Measurements from ENCODE around the gene RFTN1.

RFTN1 gene

DNA sequence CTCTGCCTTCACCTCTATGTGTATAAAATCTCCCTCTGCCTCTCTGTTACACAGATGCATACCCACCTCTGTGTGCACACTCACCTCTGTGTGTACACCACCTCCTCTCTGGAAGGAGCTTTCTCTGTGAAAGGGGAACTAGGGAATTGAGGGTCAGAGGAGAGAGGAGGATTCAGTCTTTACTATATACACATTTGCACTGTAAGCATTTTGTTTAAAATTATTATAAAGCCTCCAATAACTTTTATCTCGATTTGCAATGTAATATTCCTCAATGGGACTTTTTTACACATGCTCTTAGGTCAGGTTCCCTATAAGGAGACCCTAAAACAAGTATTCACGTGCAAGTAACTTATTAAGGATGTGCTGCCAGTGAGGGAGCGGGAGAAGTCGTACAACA, 166.0 kb downstream of the RFTN1 start:
- DNase-seq = no peak

DNA sequence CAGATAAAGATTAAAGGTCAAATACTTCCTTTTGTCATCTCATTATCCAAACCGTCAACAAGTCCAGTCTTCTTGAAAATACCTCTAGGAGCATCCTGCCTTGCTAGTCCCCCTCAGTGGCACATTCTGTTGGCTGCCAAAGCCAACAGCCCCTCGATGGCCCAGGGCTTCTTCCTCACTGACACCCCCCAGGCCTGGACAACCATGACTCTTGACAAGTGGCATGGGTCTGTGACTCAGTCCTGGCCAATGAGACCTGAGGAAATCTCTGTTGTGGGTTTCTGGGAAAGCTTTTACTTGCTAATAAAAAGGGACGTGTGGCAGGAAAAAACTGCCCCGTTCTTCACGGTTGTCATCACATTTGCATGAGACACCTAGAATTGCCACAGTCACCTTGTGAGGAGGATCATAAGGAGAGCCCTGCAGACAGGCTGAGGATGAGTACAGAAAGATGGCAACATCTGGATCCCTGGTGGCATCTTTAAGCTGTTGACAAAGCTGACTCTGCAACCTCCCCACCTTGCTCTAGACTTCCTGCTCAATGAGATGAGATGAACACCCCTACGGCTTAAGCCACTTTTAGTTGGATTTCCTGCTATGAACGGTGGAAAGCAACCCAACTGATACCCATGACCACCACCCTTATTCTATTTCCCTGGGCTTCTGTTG, 167.0 kb downstream of the RFTN1 start:
- no peak for DNase-seq

DNA sequence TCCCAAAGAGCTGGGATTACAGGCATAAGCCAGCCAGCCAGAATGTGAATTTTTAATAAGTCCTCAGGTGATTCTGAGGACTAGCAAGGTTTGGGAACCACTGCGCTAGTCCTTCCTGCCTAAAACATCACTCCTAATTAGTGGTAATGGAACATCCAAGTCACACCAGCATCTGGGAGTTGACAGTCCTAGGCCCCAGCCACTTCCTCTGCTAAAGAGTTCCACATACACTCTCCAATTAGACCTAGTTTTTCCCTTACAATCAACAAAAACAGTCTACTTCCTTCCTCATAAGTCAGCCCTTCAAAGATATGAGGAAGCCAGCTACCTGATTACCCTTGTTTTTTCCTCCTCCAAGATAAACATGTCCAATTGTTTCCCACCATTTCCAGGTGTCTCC, 170.4 kb downstream of the RFTN1 start:
- DNase-seq = no peak

DNA sequence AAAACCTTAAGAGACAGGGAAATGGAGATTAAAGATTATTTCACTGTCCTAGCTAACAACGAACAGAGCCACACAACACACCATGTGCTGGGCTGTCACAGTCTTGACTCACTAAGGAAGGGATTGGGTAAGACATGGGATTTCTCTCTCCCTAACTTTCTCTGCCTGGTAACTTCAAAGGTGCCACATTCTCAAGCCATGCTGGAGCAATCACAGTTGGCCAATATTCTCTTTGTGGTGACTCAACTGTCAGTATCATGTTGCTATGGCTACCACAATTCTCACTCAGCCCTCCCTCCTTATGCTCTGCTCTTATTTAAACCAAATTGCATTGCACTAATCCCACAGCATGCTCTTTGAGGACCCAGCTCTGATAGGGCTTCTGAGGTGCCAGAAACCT, 174.5 kb downstream of the RFTN1 start:
- DNase-seq = no peak

- DNase-seq = peak; percentile 34 to 43
These were observed 175.5 kb downstream of the RFTN1 start for GRCh38 chr3:16337856-16338540.

- no peak for DNase-seq
These were observed 176.7 kb downstream of the RFTN1 start for GRCh38 chr3:16336825-16337224.

- DNase-seq = no peak
These were observed 177.5 kb downstream of the RFTN1 start for GRCh38 chr3:16335772-16336645.

DNA sequence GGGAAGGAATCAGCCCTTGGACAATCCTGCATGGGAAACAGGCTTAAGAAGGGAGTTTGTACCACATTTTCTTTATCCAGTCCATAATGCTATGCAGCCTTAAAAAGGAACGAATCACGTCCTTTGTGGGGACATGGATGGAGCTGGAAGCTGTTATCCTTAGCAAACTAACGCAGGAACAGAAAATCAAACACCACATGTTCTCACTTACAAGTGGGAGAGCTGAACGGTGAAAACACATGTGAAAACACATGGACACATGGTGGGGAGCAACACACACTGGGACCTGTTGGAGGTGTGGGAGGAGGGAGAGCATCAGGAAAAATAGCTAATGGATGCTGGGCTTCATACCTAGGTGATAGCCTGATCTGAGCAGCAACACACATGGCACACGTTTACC, 178.2 kb downstream of the RFTN1 start:
- DNase-seq = no peak

- no peak for DNase-seq
These were observed 178.6 kb downstream of the RFTN1 start for GRCh38 chr3:16334909-16335308.

DNA sequence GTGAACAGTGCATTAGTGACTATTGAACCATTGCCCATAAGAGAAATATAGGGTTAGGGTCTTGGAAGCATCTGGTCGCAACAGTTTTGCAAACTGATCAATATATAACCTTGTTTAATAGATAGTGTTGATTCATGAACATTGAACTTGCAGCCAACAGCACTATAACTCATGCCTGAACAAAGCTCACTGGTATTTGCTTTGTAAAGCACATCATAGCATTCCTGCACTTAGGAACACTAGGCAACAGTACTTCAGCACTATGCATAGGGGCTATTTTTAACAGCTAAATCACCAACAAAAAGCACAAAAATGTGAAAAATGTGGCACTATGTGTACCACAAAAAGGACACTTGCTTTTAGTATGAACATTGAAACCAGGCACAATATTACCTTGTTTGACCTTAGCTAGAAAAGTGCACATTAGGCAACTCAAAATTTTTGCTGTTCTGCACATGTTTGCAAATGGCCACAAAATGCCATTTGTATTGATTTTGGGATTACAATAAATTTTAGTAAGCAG, 180.5 kb downstream of the RFTN1 start:
- no peak for DNase-seq

DNA sequence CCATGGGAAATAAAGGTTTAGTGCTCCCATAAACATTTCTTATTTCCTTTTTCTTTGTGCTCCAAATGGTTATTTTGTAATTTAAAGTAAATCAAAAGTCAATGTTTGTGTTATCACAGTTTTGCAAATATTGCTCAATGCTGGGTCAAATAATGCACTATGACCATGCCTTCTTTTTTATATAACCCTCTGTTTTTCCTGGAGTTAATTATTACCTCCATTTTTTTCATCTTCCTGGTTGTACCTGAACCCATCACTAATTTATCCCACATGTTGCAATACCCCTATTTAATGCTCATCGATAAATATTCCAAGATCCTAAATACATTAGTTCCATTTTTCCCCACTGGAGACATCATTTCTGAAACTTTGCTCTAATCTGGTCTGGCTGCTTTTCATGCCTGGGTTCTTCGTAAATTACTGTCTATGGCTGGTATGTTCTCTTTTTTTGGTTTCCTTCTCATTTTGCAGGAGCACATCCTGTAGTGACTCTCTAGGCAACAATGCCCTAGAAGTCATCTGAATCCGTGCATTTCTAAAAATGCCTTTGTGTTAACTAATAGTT, 182.1 kb downstream of the RFTN1 start:
- no peak for DNase-seq

DNA sequence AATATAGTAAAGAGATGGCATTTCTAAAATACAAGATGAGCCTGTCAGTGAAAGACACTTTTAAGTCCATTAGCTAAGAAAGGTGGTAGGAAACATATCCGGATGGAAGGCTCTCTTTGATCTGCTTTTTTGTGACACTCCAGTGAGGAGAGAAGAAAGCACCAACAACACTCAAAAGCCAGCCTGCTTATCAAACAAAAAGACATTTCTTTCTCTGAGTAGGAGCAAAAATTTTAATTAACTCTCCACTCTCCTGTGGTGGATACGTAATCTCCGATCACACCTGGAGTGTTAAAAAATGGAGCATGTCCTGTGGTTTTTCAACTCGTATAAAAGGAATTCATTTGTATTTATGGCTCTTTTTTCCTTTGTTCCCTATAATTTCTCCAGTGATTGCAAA, 183.1 kb downstream of the RFTN1 start:
- DNase-seq = no peak

DNA sequence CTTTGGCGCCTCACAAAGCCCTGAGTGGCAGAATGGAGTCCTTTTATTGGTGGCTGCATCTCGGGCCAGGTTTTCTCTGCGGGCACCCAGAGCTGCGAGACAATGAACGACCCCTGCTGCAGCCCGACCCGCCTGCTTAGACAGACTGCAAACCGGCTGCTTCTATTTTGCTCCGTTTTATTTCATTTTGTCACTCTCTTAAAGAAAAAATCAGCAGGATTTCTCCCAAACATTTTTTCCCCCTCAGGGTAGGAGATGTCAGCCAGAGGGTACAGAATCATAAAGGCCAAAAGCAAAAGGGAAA, 183.7 kb downstream of the RFTN1 start:
- no peak for DNase-seq

- no peak for DNase-seq
These were observed 184.3 kb downstream of the RFTN1 start for GRCh38 chr3:16329036-16329825.

DNA sequence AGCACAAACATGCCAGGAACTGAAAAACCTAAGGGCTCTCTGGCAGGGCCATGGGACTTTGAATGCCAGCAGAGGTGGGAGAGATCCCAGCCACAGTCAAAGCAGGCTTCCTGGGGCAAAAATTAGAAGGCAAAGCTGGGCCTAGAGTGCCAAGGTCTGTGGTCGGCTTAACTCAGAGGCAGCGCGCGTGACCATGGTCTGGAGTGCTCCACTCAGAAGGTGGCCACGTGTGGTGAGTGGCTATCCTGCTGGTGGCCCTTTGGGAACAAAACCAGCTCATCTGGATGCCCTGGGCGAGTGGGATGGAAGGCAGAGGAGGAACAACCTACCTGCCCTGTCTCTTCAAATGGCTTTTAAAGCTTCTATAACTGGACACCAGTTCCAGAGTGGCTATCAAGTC, 185.4 kb downstream of the RFTN1 start:
- no peak for DNase-seq

DNA sequence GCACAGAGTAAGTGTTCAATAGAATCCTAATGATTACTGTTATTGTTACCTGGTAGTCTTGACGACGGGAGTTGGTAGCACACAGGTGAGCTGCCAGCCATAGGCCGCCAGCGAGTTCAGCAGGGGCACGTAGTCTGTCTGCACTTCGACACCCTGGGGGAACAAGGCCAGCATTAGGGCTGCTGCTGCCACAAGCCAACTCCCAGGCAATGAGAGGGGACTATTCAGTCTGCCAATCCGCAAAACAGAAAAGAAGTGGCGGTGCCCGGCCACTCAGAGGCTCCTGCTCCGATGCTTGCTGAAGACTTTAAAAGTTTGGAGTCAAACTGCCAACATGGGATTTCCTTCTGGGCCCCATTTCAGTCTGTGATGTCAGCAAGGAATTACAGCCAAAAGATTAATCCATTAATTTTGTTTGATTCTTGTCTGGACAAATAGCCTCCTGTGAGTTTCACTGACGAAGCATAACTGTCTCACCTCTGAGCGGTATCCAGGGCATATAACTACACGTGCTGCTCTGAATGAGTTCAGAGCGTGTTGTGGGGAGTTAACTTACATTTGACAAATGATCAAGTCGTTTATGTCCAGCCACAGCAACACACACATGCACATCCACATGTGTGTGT, 186.7 kb downstream of the RFTN1 start:
- no peak for DNase-seq

DNA sequence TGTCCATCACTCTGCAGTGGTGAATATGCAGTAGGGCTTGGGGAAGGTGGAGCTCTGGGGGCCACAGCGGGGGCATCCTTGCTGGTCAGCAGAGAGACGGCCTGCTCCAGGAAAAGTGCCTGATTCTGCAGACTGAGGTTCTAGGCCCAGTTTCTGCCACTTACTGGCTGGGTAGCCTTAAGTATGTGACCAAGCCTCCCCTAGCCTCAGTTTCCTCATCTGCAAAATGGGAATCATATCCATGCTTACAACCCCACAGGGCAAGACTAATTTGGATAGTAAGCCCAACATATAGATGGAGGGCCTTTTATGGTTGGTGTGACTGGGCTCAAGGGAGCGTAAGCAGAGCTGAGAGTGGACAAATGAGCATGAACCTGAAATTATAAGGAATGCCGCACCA, 187.6 kb downstream of the RFTN1 start:
- no peak for DNase-seq

DNA sequence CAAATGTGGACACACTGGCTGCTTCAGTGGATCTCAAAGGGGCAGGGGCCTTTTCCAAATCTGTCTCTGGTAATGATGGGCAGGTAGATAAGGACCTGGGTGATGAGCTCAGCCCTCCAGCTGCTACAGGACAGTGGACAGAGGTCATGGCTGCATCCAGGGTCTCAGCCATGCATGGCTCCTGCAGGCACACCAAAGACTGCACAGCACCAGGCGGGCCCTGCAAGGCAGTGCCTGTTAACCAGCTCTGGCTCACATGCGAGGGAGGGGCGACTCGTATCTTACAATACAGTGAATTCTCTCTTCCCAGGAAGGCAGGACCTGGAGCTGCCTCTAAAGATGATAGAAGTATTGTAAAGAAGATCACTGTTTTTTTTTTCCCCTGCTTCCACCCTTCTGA, 189.8 kb downstream of the RFTN1 start:
- DNase-seq = no peak

DNA sequence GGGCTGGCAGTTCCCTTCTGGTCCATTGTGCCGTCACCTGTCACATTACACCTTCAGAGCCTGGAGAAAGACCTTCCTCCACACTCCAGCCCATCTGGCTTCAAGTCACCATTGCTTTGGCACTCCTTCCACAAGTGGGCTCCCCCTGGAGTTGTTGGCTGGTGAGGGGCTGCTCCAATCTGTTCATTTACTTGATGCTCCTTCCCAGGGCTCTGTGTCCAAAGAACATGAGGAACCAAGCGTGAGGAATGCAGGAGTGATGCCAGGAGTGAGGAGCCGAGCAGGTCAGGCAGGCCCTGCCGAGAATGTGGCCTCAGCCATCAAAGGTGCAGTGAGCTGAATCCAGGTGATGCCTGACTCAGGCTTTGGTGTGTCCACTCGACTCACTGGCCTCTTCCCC, 191.3 kb downstream of the RFTN1 start:
- DNase-seq = peak in 1 of 2 donors; percentile 13

GRCh38 chr3:16320711-16321110, 192.8 kb downstream of the RFTN1 start:
- DNase-seq = no peak

DNA sequence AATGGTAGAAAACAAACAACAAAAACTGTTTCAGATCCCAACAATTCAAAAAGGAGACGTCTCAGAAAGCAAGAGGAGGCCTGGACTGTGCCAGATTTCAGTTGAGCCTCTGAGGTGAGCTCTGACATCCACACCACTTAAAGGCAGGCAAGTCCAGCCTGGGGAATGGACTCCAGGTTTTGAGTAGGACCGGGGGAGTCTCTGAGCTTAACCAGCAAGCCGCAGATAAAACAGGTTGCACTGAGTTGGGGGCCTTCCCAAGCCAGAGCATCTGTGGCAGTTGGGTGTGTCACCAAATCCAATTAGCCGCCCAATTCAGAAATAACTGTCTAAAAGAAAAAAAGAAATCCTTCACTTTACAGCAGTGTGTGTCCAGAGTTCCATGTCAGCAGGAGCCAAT, 193.8 kb downstream of the RFTN1 start:
- no peak for DNase-seq

GRCh38 chr3:16319307-16319706, 194.2 kb downstream of the RFTN1 start:
- DNase-seq = peak; percentile 84 to 87
